Ureter (tissue), 1 donor: ENCODE data around the gene PRAF2. TPM values are rescaled to one million over a fixed set of nuclear protein-coding genes. Genes with fewer than 3 reads are reported as not detected.
A peak's percentile ranks its signal among the peaks of the same experiment; 100 is the strongest.

ENCODE experiments used
- DNase-seq: peaks from one replicate; pipeline ENCODE4 v3.0.0-alpha.2; 2020; ENCODE audit warnings: low spot score
- total RNA-seq: library from RNA; stranded (reverse); gene quantifications from one replicate; pipeline ENCODE4 v1.2.4, GENCODE V29; 2023
- donor health status: DM: yes; HTN: yes; CAD: no.

PRAF2 gene
- total RNA-seq, 1 donor from 2014 or later = 20.9 TPM

DNA sequence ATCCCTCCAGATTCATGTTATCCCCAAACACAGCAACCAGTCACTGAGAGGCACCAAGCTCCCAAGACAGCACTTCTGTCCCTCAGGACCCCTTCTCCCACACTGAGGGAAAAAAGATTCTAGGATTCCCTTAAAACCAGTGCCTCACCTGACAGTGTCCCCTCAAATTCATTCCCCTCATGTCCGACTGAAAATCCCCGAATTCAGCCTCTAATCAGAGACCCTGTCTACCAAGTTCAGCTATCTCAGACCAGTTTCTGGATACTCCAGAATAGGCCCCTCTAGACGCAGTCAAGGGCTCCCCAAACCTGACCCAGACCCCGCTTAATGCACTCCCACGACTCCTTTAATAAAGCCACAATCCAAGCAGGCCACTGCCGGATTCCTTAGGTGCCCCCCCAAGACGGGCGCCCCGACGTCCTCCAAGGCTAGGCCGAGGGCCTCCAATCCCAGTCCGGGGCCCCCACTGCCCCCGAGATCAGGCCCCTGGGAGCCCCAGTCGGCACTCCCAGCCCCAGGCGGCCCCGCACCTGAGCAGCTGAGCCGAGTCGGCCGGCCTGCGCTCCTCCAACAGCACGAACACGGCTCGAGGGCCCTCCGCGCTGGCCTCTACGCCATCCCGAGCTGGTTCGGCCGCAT, 31.1 kb downstream of the PRAF2 start:
- no peak for DNase-seq

DNA sequence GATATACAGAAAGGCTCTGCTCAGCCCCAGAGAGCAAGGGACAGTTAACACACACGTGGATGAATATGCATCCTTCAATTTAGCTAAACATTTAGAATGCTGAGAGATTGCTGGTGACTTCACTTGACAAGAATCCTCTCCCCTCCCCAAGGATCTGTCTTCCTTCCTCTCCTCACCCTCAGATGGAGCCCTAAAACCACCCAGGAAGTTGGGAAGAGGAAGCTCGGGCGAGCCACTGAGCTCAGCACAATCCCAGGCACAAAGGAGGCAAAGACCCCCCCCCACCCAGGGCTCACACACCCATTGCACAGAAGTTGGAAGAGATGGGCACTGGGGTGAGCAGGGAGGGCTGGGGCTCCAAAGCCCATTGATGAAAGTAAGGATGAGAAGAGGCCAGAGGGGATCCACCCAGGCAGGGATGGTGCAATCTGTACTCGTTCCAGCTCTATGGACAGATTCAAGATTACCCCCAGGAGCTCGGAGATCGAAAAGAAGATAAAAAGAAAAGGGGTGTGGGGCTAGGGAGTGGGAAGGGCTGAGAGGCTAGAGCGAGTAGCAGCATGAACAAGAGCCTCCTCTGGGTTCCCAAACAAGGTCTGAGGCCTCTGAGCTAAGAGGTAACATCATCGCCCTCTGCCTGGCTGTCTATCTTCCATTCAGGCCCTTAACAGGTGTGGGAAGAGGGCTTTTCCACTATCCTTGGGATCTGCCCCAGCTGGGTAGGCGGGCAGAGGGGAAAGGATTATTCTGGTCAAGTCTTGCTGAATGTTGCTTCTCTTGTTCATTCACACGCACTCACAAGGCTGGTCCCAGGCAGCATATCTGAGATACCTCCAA, 31.8 kb downstream of the PRAF2 start:
- DNase-seq = no peak

DNA sequence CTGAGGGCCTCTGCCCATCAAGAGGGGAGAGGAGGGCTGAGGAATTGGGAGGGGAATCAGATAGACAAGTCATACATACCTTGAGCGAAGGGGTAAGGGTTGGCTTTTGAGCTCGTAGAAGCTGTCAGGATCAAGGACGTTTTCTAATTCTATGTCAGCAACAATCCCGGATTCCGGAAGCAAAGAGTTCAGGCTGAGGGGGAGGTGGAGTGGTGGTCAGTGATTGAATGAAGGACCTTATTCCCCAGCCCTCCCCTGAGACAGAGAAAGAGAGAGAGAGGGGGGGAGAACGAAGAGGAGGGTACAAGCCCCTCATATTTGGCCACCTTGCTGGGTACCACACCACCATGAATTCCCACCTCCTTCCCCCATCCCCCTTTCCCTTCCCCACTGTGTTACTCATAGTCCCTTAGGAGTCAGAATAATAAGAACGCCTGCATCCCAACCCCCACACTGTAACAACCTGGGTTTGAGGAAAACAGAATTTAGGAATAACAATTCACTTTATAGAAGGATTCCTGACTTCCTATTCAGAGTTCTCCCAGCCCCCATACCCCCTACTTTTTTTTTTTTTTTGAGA, 33.3 kb downstream of the PRAF2 start:
- DNase-seq = no peak

DNA sequence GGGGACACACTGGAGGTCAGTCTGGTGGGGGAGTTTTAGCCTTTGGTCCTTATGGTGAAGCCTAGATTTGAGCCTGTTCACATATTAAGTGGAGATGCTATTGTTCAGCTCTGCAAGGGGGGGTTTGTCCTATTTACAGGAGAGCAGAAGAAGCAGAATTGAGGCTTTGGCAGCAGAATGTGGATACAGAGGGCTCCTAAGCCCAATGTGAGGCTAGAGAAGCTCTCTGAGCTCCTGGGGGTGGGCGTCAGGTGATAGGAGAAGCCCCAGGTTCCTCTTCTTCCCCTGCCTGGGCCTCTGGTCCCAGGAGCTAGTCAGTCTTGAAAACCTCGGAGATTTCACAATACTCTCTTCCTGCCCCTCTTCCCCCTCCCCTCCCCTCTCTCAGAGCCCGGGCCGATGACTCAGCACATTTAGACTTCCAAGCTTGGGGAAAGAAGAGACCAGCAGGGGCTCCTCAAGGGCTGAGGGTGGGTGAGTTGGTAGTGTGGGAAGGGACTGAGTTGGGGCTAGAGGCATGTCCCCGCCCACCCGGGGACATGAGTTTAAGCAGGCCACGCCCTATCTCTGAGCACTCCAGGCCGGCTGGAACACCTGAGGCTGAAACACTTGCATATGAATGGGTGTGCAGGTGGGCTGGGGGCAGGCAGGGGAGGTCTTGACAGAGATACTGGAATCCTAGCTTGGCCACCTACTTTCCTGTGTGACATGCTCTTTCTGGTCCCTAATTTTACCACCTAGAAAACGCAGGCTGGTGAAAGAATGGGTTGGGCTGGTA, 34.0 kb downstream of the PRAF2 start:
- DNase-seq = peak; percentile 80

DNA sequence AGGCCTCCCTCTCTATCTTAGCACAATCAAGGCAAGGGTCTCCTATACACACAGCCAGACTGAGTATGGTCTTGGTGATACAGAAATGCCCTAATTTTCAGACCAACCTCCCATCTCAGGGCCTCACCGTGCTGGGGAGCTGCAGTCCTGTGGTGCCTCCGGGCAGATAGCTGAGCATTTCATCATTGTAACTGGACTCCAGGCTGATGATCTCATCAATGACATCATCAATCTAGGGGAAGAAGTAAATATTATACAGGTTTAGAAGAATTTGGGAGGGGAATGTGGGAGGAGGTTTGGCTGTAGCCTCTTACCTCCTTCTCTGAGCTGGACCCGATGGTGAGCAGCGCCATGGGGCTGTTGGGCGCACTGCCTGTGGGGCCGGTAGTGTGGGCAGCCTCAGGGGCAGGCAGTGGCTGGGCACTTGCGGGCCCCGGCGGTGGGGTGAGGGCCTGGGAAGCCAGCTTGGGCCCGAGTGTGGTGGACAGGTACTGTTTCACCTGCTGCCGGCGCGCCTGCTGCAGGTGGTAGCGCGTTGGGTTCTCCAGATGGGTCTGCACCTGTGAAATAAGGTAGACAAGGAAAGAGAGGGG, 35.8 kb downstream of the PRAF2 start:
- no peak for DNase-seq

DNA sequence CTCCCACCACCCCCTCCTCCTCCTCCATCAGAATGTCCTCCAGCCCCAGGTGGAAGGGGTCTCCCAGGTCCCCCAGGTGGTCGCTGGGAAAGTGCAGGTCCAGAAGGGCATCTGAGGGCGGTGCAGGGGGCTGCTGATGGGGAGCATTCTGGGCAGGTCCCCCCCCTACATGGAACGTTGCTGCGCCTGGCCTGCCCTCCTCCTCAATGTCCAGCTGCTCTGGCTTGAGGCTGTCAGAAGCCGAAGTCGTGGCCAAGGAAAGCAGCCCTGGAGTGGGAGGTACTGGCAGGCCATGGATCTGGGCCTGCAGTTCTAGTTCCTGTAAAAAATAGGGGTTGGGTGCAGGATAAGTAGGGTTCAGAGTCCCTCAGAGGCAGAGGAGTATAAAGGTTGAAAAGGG, 43.5 kb downstream of the PRAF2 start:
- no peak for DNase-seq

DNA sequence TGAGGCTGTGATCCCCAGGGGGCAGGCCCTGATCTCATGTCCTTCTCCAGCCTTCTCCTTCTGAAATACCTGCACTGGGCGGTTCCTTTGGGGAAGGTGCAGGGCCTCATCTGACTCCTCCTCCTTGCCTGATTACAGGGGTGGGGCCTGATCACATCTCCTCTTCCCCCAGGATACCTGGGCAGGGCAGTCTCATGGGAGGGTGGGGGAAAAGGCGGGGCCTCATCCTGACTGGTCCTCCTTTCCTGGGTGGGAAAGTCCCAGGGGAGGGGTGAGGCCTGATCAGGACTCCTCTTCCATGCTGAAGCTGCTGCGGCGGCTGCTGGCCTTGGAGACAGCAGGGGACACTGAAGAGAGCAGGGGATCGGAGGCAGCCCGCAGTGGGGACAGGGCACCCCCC, 43.9 kb downstream of the PRAF2 start:
- no peak for DNase-seq

Other genes with a start within 250 kb of the PRAF2 start
- not detected for gene ERAS, start 247.5 kb downstream of the PRAF2 start, total RNA-seq
- 4.5 TPM for gene PCSK1N, start 238.4 kb downstream of the PRAF2 start, total RNA-seq
- 50.6 TPM for gene TIMM17B, start 176.2 kb downstream of the PRAF2 start, total RNA-seq
- gene PQBP1, start 176.1 kb downstream of the PRAF2 start, total RNA-seq = 65.1 TPM
- 38.4 TPM for gene SLC35A2, start 162.4 kb downstream of the PRAF2 start, total RNA-seq
- gene PIM2, start 155.0 kb downstream of the PRAF2 start, total RNA-seq = 13.6 TPM
- gene OTUD5, start 116.4 kb downstream of the PRAF2 start, total RNA-seq = 53.8 TPM
- 3.4 TPM for gene KCND1, start 102.2 kb downstream of the PRAF2 start, total RNA-seq
- gene GRIPAP1, start 71.7 kb downstream of the PRAF2 start, total RNA-seq = 56.8 TPM
- gene TFE3, start 30.6 kb downstream of the PRAF2 start, total RNA-seq = 45.2 TPM
- 16.9 TPM for gene CCDC120, start 15.0 kb downstream of the PRAF2 start, total RNA-seq
- gene WDR45, start 5.9 kb upstream of the PRAF2 start, total RNA-seq = 60.8 TPM
- 18.2 TPM for gene GPKOW, start 49.7 kb upstream of the PRAF2 start, total RNA-seq
- gene MAGIX, start 88.8 kb upstream of the PRAF2 start, total RNA-seq = 12.8 TPM
- gene PLP2, start 97.9 kb upstream of the PRAF2 start, total RNA-seq = 141 TPM
- gene PRICKLE3, start 112.4 kb upstream of the PRAF2 start, total RNA-seq = 24.7 TPM
- 1.7 TPM for gene SYP, start 126.2 kb upstream of the PRAF2 start, total RNA-seq
- 0.49 TPM for gene CACNA1F, start 159.3 kb upstream of the PRAF2 start, total RNA-seq
- 16.9 TPM for gene CCDC22, start 161.5 kb upstream of the PRAF2 start, total RNA-seq
- 0.49 TPM for gene FOXP3, start 190.7 kb upstream of the PRAF2 start, total RNA-seq
- 6.2 TPM for gene PPP1R3F, start 195.8 kb upstream of the PRAF2 start, total RNA-seq
- gene GAGE10, start 229.6 kb upstream of the PRAF2 start, total RNA-seq = not detected
- gene GAGE12J, start 248.0 kb upstream of the PRAF2 start, total RNA-seq = not detected